ENCODE measurements around the gene RPAP3. TPM values are rescaled to one million over a fixed set of nuclear protein-coding genes. Genes with fewer than 3 reads are reported as not detected.

Gene RPAP3
- total RNA-seq, 1 experiment from 2014 or later = 22.1 TPM

GRCh38 chr12:47707905-47708543 is 2.2 kb upstream of the RPAP3 start:
- TF ChIP-seq EZH2 (IDR thresholded peaks at IDR 0.05; ENCODE audit: low read length, unreplicated experiment) (no peak), CTCF (conservative IDR thresholded peaks at IDR 0.05; ENCODE audit: low read depth, low read length) (no peak), EZH2phosphoT487 (IDR thresholded peaks at IDR 0.05; ENCODE audit: borderline replicate concordance, low read length) (no peak)
- DNase-seq (no peak), ATAC-seq (no peak)
- no peak overlapping the region for H2AFZ ChIP-seq (ENCODE audit: low read length)
- no peaks in the 10 kb centered on the region for H3K9me3 ChIP-seq (ENCODE audit: low read length)
- ChIA-PET CTCF (interaction anchor here (1.0 kb wide), 1 partner anchor 131 kb away, joined by 4 read pairs; no protein-coding TSS in a partner anchor), POLR2A (ENCODE audit: unreplicated experiment) (no interaction called here)
- no TSS peak for BruUV-seq (replicated peaks)
- no peaks in the 10 kb centered on the region for H3F3A ChIP-seq (ENCODE audit: low read length, unreplicated experiment)
- peaks cover 17% of the 10 kb centered on the region for H3K4me1 ChIP-seq (ENCODE audit: insufficient read depth, low read length)
- no peaks in the 10 kb centered on the region for H3K27me3 ChIP-seq (ENCODE audit: low read length)
- no peak overlapping the region for H3K27ac ChIP-seq (ENCODE audit: low read length)
- H3K36me3 ChIP-seq (ENCODE audit: low read depth, low read length) = no peaks in the 10 kb centered on the region
- no peaks in the 10 kb centered on the region for H4K20me1 ChIP-seq (ENCODE audit: low read length)
- H3K4me2 ChIP-seq (ENCODE audit: low read length) = 0 out of 2 replicates have a peak overlapping the region, but pooled peaks have one; percentile 90
- peaks cover 41% of the 10 kb centered on the region for H3K79me2 ChIP-seq (ENCODE audit: low read length)
- no peak overlapping the region for H3K4me3 ChIP-seq (ENCODE audit: low read length)
- H3K9ac ChIP-seq (ENCODE audit: low read length) = no peak overlapping the region
- intact Hi-C loops (cut with micrococcal nuclease) = no loop called here
- no peaks in the 10 kb centered on the region for H3K9me2 ChIP-seq (replicated peaks; ENCODE audit: low read length)

- no peak for DNase-seq
- H3K4me2 ChIP-seq (ENCODE audit: low read length) = peak overlapping the region; percentile 90; the same call in 1 of the 2 replicates
- no TSS peak for BruUV-seq (replicated peaks)
These were observed 1.5 kb upstream of the RPAP3 start for GRCh38 chr12:47707355-47707754.

More at GRCh38 chr12:47707355-47707754, 1.5 kb upstream of the RPAP3 start:
- H3K4me3 ChIP-seq (ENCODE audit: low read length) = 0 out of 2 replicates have a peak overlapping the region, but pooled peaks have one; percentile 74
- H3K36me3 ChIP-seq (ENCODE audit: low read depth, low read length) = no peaks in the 10 kb centered on the region
- no peak overlapping the region; the same call in 1 of the 2 replicates for H3K9ac ChIP-seq (ENCODE audit: low read length)
- no peaks in the 10 kb centered on the region for H3K9me2 ChIP-seq (replicated peaks; ENCODE audit: low read length)
- ChIA-PET CTCF (interaction anchor here (1.0 kb wide), 1 partner anchor 131 kb away, joined by 4 read pairs; no protein-coding TSS in a partner anchor), POLR2A (ENCODE audit: unreplicated experiment) (no interaction called here)
- H3K9me3 ChIP-seq (ENCODE audit: low read length) = no peaks in the 10 kb centered on the region
- H3K27ac ChIP-seq (ENCODE audit: low read length) = no peak overlapping the region
- H3F3A ChIP-seq (ENCODE audit: low read length, unreplicated experiment) = no peaks in the 10 kb centered on the region
- H3K4me1 ChIP-seq (ENCODE audit: insufficient read depth, low read length) = peaks cover 17% of the 10 kb centered on the region
- peaks cover 47% of the 10 kb centered on the region for H3K79me2 ChIP-seq (ENCODE audit: low read length)
- H3K27me3 ChIP-seq (ENCODE audit: low read length) = no peaks in the 10 kb centered on the region
- no peak overlapping the region for H2AFZ ChIP-seq (ENCODE audit: low read length)
- no peaks in the 10 kb centered on the region for H4K20me1 ChIP-seq (ENCODE audit: low read length)
- TF ChIP-seq EZH2 (IDR thresholded peaks at IDR 0.05; ENCODE audit: low read length, unreplicated experiment) (no peak), EZH2phosphoT487 (IDR thresholded peaks at IDR 0.05; ENCODE audit: borderline replicate concordance, low read length) (no peak), CTCF (conservative IDR thresholded peaks at IDR 0.05; ENCODE audit: low read depth, low read length) (no peak)
- ATAC-seq = no peak
- intact Hi-C loops (cut with micrococcal nuclease) = no loop called here
